GM18517 (cell line): ENCODE data around the gene EHMT2.

Experiments used
- ATAC-seq: cut with Tn5 transposase; IDR thresholded peaks from one replicate; pipeline ENCODE4 v1.9.1; 2021; ENCODE audit warnings: mild to moderate bottlenecking, moderate library complexity; ENCODE audit not compliant: unreplicated experiment

Gene EHMT2

DNA sequence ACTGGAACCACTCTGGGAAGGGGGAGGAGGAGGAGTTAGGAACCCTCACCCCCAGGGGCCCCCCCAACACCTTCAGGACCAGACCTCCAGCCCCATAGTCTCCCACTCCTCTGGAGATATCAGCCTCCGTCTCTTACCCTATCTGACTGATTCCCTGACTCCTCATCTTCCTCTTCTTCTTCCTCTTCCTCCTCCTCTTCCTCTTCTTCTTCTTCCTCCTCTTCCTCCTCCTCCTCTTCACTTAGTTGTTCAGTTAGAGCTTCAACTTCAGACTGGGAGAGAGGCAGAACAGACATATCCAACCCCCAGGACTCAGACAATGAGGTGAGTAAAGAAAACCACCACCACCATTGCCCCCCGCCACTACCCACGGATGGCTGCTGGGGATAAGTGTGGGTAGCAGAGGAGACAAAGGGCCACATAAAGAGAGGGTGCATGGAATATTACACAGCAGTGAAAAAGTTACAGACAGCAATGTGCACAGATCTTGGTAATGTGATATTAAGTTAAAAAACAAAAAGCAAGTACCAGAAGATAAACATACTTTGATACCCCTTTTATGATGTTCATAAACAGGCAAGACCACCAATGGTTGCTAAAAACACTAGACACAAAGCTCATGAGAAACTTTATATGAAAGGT lies 8.0 kb downstream of the EHMT2 start:
- no peak for ATAC-seq

GRCh38 chr6:31888276-31889258 lies 8.9 kb downstream of the EHMT2 start:
- no peak for ATAC-seq

- no peak for ATAC-seq
Measured at GRCh38 chr6:31887173-31888007, 10.1 kb downstream of the EHMT2 start.

GRCh38 chr6:31886541-31886991 lies 10.9 kb downstream of the EHMT2 start:
- ATAC-seq, result no peak

DNA sequence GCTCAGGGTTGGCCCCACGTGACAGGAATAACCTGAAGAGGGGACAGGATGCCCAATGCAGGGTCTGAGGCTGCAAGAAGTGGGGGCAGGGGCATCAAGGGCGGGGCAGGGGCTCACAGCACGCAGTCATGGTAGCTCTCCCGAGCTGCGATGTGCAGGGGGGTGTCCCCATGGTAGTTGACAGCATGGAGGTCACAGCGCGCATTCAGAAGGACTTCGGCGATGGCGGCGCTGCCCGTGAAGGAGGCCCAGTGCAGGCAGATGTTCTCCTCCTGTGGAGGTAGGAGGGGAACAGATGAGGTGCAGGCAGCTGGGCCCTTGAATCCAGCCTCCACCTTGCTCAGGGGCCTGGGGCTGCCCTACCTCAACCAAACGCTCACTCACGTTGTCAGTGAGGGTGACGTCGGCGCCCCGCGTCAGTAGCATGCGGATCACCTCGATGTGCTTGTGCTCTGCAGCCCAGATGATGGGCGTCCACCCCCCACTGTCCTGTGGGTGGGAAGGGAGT lies 12.9 kb downstream of the EHMT2 start:
- ATAC-seq, result no peak

GRCh38 chr6:31883676-31884075 lies 13.8 kb downstream of the EHMT2 start:
- ATAC-seq, result no peak

DNA sequence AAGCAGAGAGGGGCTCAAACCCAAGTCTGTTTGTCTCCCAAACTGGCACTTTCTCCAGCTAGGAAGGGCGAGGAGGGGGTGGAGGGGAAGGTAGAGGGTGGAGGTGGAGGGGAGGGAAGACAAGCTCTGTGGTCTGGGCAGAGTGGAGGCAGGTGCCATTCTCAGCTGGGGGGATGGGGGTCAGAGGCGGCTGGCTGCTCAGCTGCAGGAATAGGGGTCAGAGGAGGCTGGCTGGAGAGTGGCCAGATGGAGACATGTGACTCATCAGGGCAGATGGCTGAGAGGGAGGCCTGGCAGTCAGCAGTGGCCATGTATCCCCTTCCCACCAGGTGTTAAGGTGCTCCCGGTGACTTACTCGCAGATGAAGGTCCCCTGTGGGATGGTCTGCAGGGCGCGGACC lies 15.2 kb downstream of the EHMT2 start:
- no peak for ATAC-seq

DNA sequence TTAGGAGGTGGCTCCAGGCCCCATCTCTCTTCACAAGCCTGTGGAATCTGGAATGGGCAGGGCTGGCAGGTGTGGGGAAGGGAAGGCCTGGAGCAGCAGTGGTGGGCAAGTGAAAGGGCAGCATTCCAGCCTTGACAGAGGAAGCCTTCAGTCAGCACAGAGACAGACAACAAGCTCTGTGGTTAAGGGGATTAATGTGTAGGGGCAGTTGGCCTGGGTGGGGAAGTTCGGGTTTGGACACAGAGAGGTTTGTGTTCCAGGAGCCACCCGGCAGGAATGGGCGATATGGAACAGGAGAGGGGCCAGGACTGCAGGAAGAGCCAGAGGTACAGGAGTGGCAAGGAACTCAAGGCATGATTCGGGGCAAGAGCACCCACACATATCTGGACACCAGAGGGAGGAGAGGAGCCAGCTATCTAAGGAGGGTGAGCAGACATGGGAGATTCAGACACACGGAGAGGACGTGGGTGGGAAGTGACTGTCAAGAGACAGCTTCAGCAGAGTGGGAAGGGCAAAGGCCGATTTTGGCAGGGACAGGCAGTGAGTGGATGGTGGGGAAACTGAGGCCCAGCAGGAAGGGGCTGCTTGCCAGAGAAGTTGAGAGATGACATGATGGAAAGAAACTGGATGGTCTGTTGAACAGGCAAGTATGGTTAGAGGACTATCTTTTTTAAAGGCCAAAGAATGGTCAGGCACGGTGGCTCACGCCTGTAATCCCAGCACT lies 16.2 kb downstream of the EHMT2 start:
- ATAC-seq, result no peak

DNA sequence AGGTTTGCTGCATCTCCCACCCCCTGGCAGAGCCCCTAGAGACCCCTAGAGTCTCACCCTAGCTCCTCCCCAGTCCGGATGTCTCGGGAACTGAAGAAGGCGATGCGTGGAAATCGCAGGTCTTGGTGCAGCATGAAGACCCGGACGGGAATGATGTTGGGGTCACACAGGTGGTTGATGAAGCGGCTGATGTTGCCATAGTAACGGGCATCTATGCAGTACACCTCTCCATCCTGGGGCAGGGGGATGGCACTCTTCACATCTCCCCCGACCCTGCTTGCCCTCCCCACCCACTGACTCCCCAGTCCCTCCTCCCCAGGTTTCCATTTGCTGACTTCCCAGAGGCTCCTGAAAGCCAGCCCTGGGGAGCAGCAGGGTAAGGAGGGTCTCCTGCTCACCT lies 16.9 kb downstream of the EHMT2 start:
- no peak for ATAC-seq

- no peak for ATAC-seq
Measured at GRCh38 chr6:31879901-31880300, 17.6 kb downstream of the EHMT2 start.

DNA sequence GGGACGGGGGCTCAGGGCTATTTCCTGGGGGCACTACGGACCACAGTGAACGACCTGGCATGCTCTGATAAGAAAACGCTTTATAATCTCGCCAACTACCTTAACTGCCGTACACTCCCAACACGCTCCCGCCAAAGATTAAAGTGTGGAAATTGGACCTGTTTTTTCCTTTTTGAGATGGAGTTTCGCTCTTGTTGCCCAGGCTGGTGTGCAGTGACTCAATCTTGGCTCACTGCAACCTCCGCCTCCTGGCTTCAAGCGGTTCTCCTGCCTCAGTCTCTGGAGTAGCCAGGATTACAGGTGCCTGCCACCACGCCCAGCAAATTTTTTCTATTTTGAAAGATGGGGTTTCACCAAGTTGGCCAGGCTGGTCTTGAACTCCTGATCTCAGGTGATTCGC lies 18.4 kb downstream of the EHMT2 start:
- ATAC-seq, result no peak

GRCh38 chr6:31878726-31879125 lies 18.8 kb downstream of the EHMT2 start, which contains the start of gene SLC44A4:
Gene SLC44A4, minus strand, starts transcription at chr6:31878997. Its CDS starts 17 bp downstream, at chr6:31878980.
- ATAC-seq, result no peak

- ATAC-seq, result no peak
Measured at GRCh38 chr6:31878222-31878621, 19.3 kb downstream of the EHMT2 start.

GRCh38 chr6:31877651-31878161 lies 19.8 kb downstream of the EHMT2 start:
- ATAC-seq, result no peak

GRCh38 chr6:31877125-31877650 lies 20.3 kb downstream of the EHMT2 start:
- no peak for ATAC-seq

DNA sequence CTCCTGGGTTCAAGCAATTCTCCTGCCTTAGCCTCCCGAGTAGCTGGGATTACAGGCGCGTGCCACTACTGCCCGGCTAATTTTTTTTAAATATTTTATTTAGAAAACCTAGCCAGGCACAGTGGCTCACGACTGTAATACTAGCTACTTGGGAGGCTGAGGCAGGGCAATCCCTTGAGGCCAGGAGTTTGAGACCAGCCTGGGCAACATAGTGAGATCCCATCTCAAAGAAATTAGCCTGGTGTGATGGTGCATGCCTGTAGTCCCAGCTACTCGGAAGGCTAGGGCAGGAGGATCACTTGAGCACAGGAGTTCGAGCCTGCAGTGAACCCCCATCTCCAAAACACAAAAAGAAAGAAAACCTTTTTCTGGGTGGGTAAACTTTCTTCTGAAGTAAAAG lies 21.1 kb downstream of the EHMT2 start:
- no peak for ATAC-seq

GRCh38 chr6:31875877-31876276 lies 21.6 kb downstream of the EHMT2 start:
- ATAC-seq, result no peak

GRCh38 chr6:31874836-31875572 lies 22.5 kb downstream of the EHMT2 start:
- no peak for ATAC-seq

- ATAC-seq, result no peak
Measured at GRCh38 chr6:31874084-31874670, 23.3 kb downstream of the EHMT2 start.
